TTC549 (cell line): ENCODE data around the gene KMT2C.
"Not testable (repeated sequence)": the region's sequence is repeated elsewhere in the genome, so short reads cannot be mapped to it uniquely, and the experiment has no call there.

ENCODE experiments used
- FAIRE-seq: peaks from 2 replicates; lab custom pipeline; 2012; peaks lifted over from hg19 to GRCh38; lab: Jason Lieb, UNC

Gene KMT2C

GRCh38 chr7:152435384-152436110 lies at the start of gene KMT2C:
Gene KMT2C, minus strand, starts transcription at chr7:152436003. Its CDS starts 217 bp downstream, at chr7:152435786.
- no peak for FAIRE-seq

DNA sequence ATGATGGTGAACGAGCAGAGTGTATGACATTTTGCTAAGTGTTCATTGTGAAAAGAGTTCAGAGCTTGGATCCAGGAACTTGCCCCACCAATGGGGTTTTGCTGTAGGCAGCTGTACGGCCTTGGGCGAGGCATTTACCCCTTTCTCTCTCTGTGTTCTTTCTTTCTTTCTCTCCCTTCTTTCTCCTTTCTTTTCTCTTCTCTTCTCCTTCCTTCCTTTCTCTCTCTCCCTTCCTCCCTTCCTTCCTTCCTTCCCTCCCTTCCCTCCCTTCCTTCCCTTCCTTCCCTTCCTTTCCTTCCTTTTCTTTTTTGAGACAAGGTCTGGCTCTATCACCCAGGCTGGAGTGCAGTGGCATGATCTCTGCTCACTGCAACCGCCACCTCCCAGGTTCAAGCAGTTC lies 45.3 kb upstream of the KMT2C start:
- FAIRE-seq, result no peak

DNA sequence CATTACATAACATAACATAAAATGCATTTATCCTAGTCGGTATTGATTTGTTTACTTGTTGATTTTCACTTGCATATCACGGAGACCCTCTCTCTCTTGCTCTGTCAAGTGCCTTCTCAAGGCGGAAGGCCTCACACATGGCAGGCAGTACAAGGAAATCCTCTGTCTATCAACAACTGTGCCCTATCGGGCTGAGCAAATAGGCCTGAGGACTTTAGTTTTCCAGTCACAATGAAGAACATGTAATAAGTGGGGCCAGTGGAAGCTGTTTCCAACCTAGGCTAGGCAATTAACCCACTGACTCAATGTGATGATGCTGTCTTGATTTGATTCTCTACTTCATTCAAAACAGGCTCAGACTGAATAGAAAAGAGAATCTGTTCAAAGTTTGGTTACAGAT lies 44.9 kb upstream of the KMT2C start:
- FAIRE-seq, result no peak

DNA sequence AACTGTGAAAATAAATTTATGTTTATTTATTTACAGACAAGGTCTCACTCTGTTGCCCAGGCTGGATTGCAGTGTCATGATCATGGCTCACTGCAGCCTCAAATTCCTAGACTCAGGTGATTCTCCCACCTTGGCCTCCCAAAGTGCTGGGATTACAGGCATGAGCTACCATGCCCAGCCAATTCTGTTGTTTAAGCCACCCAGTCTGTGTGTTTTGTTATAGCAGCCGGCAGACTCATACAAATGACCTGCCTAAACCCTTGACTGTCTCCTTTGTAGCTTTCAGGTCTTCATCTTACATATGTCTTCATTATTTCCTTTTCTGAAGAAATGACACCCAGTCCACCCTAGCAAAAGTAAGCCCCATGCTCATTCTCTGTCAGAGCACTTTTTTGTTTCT lies 43.8 kb upstream of the KMT2C start:
- no peak for FAIRE-seq

- FAIRE-seq, result no peak
These were observed 42.3 kb upstream of the KMT2C start for GRCh38 chr7:152478140-152478539.

DNA sequence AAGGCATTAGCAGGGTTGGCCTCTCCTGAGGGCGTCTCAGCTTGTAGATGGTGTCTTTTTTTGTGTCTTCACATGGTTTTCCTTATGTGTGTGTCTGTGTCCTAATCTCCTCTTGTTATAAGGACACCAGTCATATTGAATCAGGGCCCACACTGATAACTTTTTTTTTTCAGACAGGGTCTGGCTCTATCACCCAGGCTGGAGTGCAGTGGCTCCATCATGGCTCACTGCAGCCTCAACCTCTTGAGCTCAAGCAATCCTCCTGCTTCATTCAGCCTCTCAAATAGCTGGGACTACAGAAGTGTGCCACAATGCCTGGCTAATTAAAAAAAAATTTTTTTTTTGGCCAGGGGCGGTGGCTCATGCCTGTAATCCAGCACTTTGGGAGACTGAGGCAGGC lies 41.3 kb upstream of the KMT2C start:
- no peak for FAIRE-seq

GRCh38 chr7:152476551-152476950 lies 40.7 kb upstream of the KMT2C start:
- FAIRE-seq, result no peak

DNA sequence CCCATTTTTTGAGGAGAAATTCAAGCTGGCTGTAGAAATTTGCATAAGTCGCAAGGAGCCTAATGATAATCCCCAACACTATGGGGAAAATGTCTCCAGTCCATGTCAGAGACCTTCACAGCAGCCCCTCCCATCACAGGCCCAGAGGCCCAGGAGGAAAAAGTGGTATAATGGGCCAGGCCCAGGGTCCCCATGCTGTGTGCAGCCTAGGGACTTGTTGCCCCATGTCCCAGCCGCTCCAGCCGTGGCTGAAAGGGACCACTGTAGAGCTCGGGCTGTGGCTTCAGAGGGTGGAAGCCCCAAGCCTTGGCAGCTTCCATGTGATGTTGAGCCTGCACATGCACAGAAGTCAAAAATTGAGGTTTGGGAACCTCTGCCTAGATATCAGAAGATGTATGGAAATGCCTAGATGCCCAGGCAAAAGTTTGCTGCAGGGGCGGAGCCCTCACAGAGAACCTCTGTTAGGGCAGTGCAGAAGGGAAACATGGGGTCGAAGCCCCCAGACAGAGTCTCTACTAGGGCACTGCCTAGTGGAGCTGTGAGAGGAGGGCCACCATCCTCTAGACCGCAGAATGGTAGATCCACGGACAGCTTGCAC lies 35.3 kb upstream of the KMT2C start:
- not testable (repeated sequence) for FAIRE-seq

- FAIRE-seq, result not testable (repeated sequence)
These were observed 34.6 kb upstream of the KMT2C start for GRCh38 chr7:152470251-152471022.

DNA sequence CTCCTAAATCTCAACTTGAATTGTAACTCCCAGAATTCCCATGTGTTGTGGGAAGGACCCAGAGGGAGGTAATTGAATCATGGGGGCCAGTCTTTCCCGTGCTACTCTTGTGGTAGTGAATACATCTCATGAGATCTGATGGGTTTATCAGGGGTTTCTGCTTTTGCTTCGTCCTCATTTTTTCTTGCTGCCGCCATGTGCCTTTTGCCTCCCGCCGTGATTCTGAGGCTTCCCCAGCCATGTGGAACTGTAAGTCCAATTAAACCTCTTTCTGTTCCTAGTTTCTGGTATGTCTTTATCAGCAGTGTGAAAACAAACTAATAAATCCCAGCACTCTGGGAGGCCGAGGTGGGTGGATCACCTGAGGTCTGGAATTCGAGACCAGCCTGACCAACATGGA lies 33.8 kb upstream of the KMT2C start:
- FAIRE-seq, result not testable (repeated sequence)

DNA sequence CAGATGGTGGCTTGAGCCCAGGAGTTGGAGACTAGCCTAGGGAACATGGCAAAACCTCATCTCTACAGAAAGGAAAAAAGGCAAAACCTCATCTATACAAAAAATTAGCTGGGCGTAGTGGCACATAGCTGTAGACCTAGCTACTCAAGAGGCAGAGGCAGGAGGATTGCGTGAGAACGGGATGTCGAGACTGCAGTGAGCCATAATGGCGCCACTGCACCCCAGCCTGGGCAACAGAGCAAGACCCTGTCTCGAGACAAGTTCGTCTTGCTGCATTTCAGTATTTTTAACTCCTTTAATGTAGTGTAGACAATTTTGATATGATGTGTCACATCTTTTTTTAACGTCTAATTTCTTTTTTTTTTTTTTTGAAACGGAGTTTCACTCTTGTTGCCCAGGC lies 31.4 kb upstream of the KMT2C start:
- no peak for FAIRE-seq

DNA sequence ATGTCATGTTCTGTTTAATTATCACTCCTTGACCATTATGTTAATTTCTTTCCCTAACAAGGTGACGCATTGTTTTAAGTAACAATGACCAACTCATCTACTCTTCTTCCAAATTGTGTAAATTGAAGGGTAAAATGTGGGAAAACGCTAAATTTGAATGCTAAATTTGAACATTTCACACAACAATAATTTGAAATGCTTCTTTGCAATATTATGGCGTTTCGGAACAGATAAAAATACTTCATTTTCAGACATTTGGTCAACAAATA lies 29.2 kb upstream of the KMT2C start:
- no peak for FAIRE-seq

GRCh38 chr7:152464312-152465118 lies 28.7 kb upstream of the KMT2C start:
- FAIRE-seq, result no peak

DNA sequence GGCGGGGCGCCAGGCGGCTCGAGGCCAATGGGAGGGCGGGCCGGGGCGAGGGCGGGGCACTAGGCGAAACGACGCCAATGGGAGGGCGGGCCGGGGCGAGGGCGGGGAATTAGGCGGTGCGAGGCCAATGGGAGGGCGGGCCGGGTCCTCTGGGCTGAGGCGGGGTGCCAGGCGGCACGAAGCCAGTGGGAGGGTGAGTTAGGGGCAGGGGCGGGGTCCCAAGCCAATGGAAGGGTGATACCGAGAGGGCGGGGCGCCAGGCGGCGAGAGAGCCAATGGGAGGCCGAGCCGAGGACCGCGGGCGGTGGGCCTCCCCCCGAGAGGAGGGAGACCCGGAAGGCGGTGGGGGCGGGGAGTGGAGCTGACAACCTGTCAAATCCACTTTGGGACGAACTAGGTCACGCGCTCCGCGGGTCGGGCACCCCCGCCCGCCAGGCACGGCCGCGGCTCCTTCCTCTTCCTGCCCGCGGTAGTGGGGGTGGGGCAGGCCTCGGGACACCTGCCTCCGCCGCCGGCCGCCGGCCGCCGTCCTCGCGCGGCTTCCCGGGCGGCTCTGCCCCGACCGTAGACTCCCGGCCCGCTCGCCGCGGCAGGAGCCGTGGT lies 28.0 kb upstream of the KMT2C start:
- no peak for FAIRE-seq

- no peak for FAIRE-seq
These were observed 27.3 kb upstream of the KMT2C start for GRCh38 chr7:152462995-152463708.

- FAIRE-seq, result no peak
These were observed 24.0 kb upstream of the KMT2C start for GRCh38 chr7:152459724-152460251.

- FAIRE-seq, result no peak
These were observed 15.6 kb upstream of the KMT2C start for GRCh38 chr7:152451356-152451755.

GRCh38 chr7:152445386-152446008 lies 9.7 kb upstream of the KMT2C start:
- not testable (repeated sequence) for FAIRE-seq

DNA sequence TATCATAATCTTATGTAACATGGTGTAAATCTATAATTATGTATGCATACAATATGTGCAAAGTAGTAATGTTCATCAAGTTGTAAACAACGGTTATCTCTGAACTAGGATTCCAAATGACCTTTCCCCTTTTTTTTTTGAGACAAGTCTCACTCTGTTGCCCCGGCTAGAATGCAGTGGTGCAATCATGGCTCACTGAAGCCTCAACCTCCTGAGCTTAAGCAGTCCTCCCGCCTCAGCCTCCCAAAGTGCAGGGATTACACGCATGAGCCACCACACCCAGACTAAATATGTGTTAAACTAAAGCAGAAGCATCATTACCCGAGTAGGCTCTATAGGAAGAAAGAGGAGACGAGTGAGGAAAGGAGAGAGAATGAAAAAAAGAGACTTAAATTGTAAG lies 7.8 kb upstream of the KMT2C start:
- FAIRE-seq, result no peak

GRCh38 chr7:152442330-152442835 lies 6.6 kb upstream of the KMT2C start:
- no peak for FAIRE-seq

GRCh38 chr7:152441810-152442209 lies 6.0 kb upstream of the KMT2C start:
- not testable (repeated sequence) for FAIRE-seq
